HG03342 (cell line): Measurements from ENCODE around the gene CCDC127.
"Not testable (repeated sequence)": the region's sequence is repeated elsewhere in the genome, so short reads cannot be mapped to it uniquely, and the experiment has no call there.

Experiments used
- ATAC-seq: cut with Tn5 transposase; IDR thresholded peaks from one replicate; pipeline ENCODE4 v1.9.1; 2021; ENCODE audit warnings: mild to moderate bottlenecking, moderate library complexity; ENCODE audit not compliant: unreplicated experiment

Gene CCDC127

DNA sequence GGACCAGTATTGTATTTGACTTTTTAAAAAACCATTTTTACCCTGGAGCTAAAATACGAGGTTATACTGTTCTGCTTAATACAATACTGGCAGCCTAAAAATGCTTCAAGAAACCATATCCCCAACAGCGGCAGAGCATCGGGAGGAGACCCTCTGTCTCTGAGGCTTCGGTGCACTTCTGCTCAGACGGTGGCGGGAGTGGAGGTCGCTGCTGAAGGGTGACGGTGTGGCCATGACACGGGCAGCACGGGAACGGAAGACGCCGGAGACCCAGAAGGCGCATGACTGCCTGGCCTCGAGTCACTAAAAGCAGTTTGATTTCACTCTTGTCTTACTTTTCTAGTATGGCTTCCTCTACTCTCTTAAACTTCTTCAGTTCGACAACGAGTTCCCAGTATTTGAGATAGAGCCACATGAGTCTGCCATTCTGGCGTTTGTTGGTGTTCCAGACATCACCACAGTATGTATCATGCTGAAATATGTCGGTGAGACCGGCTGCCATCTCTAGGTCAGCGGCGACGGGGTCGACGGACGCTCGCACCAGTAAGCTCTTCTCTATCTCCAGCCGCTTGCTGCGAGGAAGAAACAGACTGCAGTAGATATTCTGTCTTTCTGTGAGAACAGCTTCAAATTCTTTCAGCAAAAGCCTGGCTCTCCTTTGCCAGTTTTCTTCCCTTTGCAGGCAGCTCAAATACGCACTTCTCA lies 12.8 kb downstream of the CCDC127 start:
- ATAC-seq = no peak

GRCh38 chr5:204462-204861 lies 13.5 kb downstream of the CCDC127 start:
- no peak for ATAC-seq

DNA sequence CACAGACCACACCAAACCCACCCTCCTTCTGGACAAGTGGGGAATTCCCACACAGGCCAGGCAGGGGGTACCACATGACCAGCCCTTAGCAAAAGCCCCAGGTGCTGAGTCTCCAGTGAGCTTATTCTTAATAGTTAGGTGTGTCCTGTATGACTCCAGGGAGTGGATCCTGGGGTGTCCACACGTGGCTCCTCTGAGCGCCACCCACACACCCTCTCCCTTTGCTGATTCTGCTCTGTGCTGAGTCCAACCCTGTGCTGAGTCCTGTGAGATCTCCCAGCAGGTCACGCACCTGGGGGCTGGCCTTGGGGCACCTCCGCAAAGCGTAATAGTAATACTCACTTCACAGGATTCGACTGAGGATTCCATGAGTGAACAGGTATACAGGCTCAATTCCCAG lies 14.0 kb downstream of the CCDC127 start:
- ATAC-seq = no peak

GRCh38 chr5:203246-203930 lies 14.6 kb downstream of the CCDC127 start:
- no peak for ATAC-seq

GRCh38 chr5:201672-202071 lies 16.3 kb downstream of the CCDC127 start:
- ATAC-seq = no peak

GRCh38 chr5:200985-201384 lies 17.0 kb downstream of the CCDC127 start:
- ATAC-seq = no peak

GRCh38 chr5:199950-200645 lies 17.9 kb downstream of the CCDC127 start:
- ATAC-seq = no peak

DNA sequence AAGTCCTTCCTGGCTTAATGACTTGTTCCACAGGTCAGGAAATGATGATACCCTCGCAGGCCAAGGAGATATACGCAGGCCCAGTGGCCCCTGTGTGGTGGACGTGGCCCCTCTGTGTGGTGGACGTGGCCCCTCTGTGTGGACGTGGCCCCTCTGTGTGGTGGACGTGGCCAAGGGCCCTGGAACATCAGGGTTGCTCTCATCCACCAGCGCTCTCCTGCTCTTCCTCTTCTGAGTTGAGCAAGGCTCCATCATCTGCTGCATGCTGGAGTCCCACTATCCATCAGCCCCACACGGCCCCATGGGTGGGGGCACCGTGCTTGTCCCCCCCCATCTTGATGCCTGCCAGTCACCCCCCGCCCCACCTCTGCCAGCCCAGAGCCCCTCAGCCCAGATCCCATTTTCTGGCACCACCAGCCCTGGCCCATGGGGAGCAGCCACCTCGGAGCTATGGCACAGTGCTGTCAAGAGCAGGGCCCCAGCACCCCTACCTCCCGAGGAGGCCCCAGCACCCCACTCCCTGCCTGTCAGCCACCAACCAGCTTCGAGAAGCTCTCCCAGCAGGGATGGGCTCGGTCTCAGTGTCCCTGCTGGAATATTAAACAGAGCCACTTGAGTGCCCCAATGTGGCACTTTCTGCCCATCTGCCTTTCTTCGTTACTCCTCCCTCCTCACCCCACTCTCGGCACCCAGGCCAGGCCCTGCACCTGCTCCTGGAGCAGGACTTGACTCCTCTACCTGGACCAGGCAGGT lies 18.6 kb downstream of the CCDC127 start:
- no peak for ATAC-seq

DNA sequence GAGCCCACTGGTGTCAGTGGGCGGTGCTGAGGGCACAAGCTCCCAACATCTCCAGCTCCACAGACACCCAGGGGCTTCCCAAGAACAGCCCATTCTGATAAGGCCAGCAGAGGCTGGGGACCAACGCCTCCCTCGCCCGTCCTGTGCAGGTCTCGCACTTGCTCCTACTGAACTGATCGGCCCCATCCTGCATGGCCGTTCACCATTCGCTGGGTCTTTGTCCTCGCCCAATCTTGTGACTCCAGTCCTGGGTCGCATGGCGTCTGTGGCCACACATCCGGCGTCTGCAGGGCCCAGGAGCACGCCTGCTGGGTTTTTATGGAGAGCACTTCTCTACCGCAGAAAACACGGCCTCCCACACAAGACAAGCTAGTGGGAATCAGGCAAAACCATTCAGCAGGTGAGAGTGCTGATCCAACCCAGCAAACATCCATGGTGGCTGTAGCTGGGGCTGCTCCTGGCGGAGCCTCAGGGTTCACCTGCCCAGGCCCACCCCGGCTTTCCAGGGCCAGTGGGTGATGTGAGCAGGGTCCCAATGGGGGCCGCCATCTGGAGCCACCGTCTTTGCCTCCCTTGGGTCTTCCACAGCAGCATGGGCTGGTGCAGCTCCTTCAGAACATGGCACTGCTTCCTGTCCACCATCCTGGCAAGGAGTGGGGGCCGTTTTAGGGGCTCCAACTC lies 19.3 kb downstream of the CCDC127 start:
- ATAC-seq = no peak

- no peak for ATAC-seq
Observed at GRCh38 chr5:197892-198489, 20.0 kb downstream of the CCDC127 start.

DNA sequence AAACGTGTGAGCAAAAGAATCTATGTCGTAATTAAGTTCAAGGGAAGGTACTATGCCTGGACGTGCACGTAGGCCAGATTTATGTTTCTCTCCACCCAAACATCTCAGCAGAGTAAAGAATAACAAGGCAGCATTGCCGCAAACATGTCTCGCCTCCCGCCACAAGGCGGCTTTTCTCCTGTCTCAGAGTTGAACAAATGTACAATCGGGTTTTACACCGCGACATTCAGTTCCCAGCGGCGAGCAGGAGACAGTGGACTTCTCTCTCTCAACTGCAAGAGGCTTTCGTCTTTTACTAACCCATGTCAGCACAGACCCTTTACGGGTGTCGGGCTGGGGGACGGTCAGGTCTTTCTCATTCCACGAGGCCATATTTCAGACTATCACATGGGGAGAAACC lies 20.9 kb downstream of the CCDC127 start:
- ATAC-seq = not testable (repeated sequence)

DNA sequence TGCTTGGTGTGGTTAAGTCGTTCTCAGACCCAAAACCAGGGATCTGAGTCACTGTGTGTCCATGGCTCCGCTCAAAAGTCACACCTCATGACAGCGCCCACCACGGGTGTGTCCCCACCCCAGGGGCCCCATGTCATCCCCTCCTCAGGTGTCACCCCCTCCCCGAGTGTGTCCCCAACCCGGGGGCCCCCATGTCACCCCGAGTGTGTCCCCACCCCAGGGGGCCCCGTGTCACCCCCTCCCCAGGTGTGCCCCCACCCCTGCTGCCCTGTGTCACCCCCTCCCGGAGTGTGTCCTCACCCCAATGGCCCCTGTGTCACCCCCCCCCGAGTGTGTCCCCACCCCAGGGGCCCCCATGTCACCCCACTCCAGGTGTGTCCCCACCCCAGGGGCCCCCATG lies 21.6 kb downstream of the CCDC127 start:
- no peak for ATAC-seq

GRCh38 chr5:195401-196160 lies 22.4 kb downstream of the CCDC127 start:
- no peak for ATAC-seq

GRCh38 chr5:194603-195209 lies 23.2 kb downstream of the CCDC127 start:
- ATAC-seq = no peak

DNA sequence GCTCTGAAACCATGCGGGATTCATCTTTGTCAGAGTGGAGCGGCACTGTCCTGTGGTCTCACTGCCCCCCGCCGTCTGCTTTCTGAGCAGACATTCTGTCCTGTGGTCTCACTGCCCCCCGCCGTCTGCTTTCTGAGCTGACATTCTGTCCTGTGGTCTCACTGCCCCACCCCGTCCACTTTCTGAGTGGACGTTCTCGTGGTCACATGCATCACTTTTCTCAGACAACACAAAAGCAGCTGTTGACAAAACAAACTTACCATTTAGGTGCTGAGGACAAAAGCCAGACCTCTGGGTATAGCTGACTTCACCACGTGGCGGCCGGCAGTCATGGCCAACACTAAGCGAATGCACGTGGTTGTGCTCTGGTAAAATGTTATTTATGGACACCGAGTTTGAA lies 23.9 kb downstream of the CCDC127 start:
- ATAC-seq = no peak

- ATAC-seq = no peak
Observed at GRCh38 chr5:192970-193831, 24.8 kb downstream of the CCDC127 start.

DNA sequence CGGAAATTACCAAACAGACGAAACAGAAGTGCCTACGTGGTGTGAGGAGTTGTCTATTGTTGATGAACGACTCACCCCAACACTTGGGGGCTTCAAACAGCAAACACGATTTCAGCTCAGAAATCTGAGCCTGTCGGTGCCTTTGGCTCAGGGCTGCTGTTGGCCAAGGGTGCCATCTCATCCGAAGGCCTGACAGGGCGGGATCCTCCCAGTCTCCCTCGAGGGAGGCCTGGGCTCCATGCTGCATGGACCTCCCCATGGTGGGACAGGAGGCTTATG lies 25.3 kb downstream of the CCDC127 start:
- no peak for ATAC-seq

DNA sequence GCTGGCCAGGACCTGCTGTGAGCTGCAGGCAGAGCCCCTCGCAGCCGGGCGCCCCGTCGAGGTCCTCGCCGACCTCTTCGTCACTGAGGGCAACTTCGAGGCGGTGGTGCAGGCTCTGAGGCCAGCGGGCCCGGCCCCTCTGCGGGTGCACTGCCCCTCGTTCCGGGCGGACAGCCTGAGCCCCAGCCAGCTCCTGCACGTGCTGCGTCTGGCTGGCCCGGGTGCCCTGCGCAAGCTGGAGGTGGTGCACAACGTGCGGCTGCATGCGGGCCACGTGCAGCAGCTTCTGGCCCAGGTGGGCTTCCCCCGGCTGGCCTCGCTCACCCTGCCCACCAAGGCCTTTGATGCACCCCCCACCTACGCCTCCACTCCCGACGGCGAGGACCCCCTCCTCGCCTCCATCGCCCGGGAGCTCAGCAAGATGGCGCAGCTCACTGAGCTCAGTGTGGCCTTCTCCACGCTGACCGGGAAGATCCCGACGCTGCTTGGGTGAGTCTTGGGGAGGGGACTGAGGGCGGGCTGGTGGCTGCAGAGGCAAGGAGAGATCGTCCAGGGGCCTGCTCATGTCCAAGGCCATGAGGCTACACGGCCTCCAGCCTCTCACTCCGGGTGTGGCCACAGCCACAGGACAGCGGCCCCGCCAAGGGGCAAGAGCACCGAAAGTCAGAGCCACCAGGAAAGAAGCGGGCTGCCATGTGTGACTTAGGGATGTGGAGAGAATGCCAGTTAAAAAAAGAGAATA lies 25.8 kb downstream of the CCDC127 start:
- no peak for ATAC-seq
